Upper lobe of left lung (tissue), 6 donors: ENCODE results near the gene IGHMBP2. TPM values are rescaled to one million over a fixed set of nuclear protein-coding genes. Genes with fewer than 3 reads are reported as not detected.

Experiments used
- ATAC-seq, 2 donors: fragments of 200-7000 bp; cut with Tn5 transposase; one replicate each; pipeline ENCODE4 v1.9.1; 2022; ENCODE audit warnings: mild to moderate bottlenecking in 2 of 2, moderate library complexity in 2 of 2; ENCODE audit not compliant: low FRiP score in 2 of 2
- DNase-seq, 2 donors: peaks; one replicate each; pipeline ENCODE4 v3.0.0-alpha.2; 2019 to 2020
- H3K27ac ChIP-seq, 4 donors: fragments of 200-600 bp; sonication (generic); one replicate each; pipeline ENCODE4 v1.5.1; 2016 to 2019
- H3K27me3 ChIP-seq, 4 donors: fragments of 200-600 bp; sonication (generic); one replicate each; pipeline ENCODE4 v1.5.1; 2017 to 2019
- H3K36me3 ChIP-seq, 4 donors: fragments of 200-600 bp; sonication (generic); one replicate each; pipeline ENCODE4 v1.5.1; 2016 to 2019
- H3K4me1 ChIP-seq, 4 donors: fragments of 200-600 bp; sonication (generic); one replicate each; pipeline ENCODE4 v1.5.1; 2018 to 2019
- H3K4me3 ChIP-seq, 4 donors: fragments of 200-600 bp; sonication (generic); one replicate each; pipeline ENCODE4 v1.5.1; 2017 to 2019; ENCODE audit warnings: mild to moderate bottlenecking in 2 of 4, moderate library complexity in 1 of 4
- H3K9me3 ChIP-seq, 4 donors: fragments of 200-600 bp; sonication (generic); one replicate each; pipeline ENCODE4 v1.5.1; 2018 to 2019
- CTCF ChIP-seq, 6 experiments: fragments of 450-650 bp in 4 of 6; fragments of 200-600 bp in 2 of 6; sonication (generic) in 2 of 6; IDR thresholded peaks; one replicate each; pipeline ENCODE4 v1.5.1; 2016 to 2019; ENCODE audit warnings: antibody characterized with exemption in 6 of 6
- EP300 ChIP-seq, 4 donors: sonication (generic); formaldehyde crosslinking; IDR thresholded peaks; one replicate each; pipeline ENCODE4 v1.5.1; 2017; ENCODE audit warnings: antibody characterized with exemption in 4 of 4, control low read depth in 2 of 4
- POLR2A ChIP-seq, 4 donors: fragments of 450-650 bp; IDR thresholded peaks; one replicate each; pipeline ENCODE4 v1.5.1; 2016 to 2017; ENCODE audit warnings: antibody characterized with exemption in 4 of 4, mild to moderate bottlenecking in 2 of 4
- POLR2AphosphoS5 ChIP-seq, 2 donors: sonication (generic); formaldehyde crosslinking; IDR thresholded peaks; one replicate each; pipeline ENCODE4 v1.5.1; 2017; ENCODE audit warnings: antibody characterized with exemption in 2 of 2
- WGBS, 2 donors: methylation state at CpG; one replicate each; pipeline ENCODE4 v1.1.5; 2017 to 2018; 5-methylcytosine and 5-hydroxymethylcytosine counted together
- total RNA-seq, 6 donors: library from RNA; depleted of rRNA in 4 of 6; stranded (reverse); fragments of >200 nt in 4 of 6; gene quantifications; one replicate each; pipeline versions ENCODE4 v1.1.0 to v1.2.1, GENCODE V29; 2016 to 2021
- donor health status: DM: no; HTN: no; CAD: no; lungs with moderate emphysema.
- donor health status: DM: no; HTN: yes; CAD: no; lungs with severe emphysema.

IGHMBP2 gene
- total RNA-seq, 6 donors from 2014 or later, result 11.7 to 84.9 (median 18.9) TPM

- ATAC-seq (no peak), DNase-seq (no peak)
- Histone ChIP-seq H3K4me3 (no peak overlapping the region), H3K36me3 (peaks cover 9 to 51% (median 46%) of the 10 kb centered on the region in 4 donors), H3K27me3 (no peaks in the 10 kb centered on the region), H3K9me3 (no peaks in the 10 kb centered on the region), H3K27ac (no peak overlapping the region), H3K4me1 (no peaks in the 10 kb centered on the region)
- WGBS, 2 donors, result 88 to 96% methylated on average over 20 of the region's 20 CpGs
- TF ChIP-seq EP300 (IDR thresholded peaks at IDR 0.05), result no peak
- TF ChIP-seq POLR2AphosphoS5 (IDR thresholded peaks at IDR 0.05), result no peak
- no peak for TF ChIP-seq POLR2A (IDR thresholded peaks at IDR 0.05)
Measured at GRCh38 chr11:68940651-68941323, 37.1 kb downstream of the IGHMBP2 start.

- peak in 1 of 2 donors; percentile 57 for DNase-seq
- no peaks in the 10 kb centered on the region for H3K27me3 ChIP-seq
- no peak for ATAC-seq
Measured at GRCh38 chr11:68941324-68942094, 37.8 kb downstream of the IGHMBP2 start.

GRCh38 chr11:68942095-68942620 lies 38.5 kb downstream of the IGHMBP2 start:
- no peaks in the 10 kb centered on the region for H3K9me3 ChIP-seq
- H3K36me3 ChIP-seq, result peaks cover 0 to 37% (median 33%) of the 10 kb centered on the region in 4 donors
- WGBS, 2 donors, result 67 to 88% methylated on average over 6 to 11 of the region's 11 CpGs
- peaks cover 0 to 3% (median 0%) of the 10 kb centered on the region in 4 donors for H3K4me1 ChIP-seq
- DNase-seq, result peak in 1 of 2 donors; percentile 50
- ATAC-seq, result no peak
- no peaks in the 10 kb centered on the region for H3K27me3 ChIP-seq
- no peak for TF ChIP-seq POLR2AphosphoS5 (IDR thresholded peaks at IDR 0.05)
- H3K4me3 ChIP-seq, result no peak overlapping the region
- peak overlapping the region in 1 of 4 donors; percentile 13 for H3K27ac ChIP-seq

More at GRCh38 chr11:68941324-68942094, 37.8 kb downstream of the IGHMBP2 start:
- Histone ChIP-seq H3K9me3 (no peaks in the 10 kb centered on the region), H3K4me3 (no peak overlapping the region), H3K4me1 (no peaks in the 10 kb centered on the region), H3K27ac (no peak overlapping the region), H3K36me3 (peaks cover 6 to 43% (median 39%) of the 10 kb centered on the region in 4 donors)
- 85 to 90% methylated on average over 9 to 18 of the region's 18 CpGs for WGBS, 2 donors
- no peak for TF ChIP-seq POLR2A (IDR thresholded peaks at IDR 0.05)

- Histone ChIP-seq H3K4me3 (no peak overlapping the region), H3K9me3 (no peaks in the 10 kb centered on the region), H3K27ac (peak overlapping the region in 1 of 4 donors; percentile 13), H3K4me1 (peaks cover 0 to 3% (median 0%) of the 10 kb centered on the region in 4 donors), H3K27me3 (no peaks in the 10 kb centered on the region), H3K36me3 (peaks cover 0 to 30% (median 26%) of the 10 kb centered on the region in 4 donors)
- WGBS, 2 donors, result 61 to 68% methylated on average over 5 to 9 of the region's 9 CpGs
- ATAC-seq (peak in 1 of 2 donors; percentile 16), DNase-seq (peak in 1 of 2 donors; percentile 57)
- no peak for TF ChIP-seq CTCF (IDR thresholded peaks at IDR 0.05)
- no peak for TF ChIP-seq POLR2A (IDR thresholded peaks at IDR 0.05)
- no peak for TF ChIP-seq EP300 (IDR thresholded peaks at IDR 0.05)
- no peak for TF ChIP-seq POLR2AphosphoS5 (IDR thresholded peaks at IDR 0.05)
Measured at GRCh38 chr11:68942751-68943271, 39.1 kb downstream of the IGHMBP2 start.

- peaks cover 0 to 3% (median 0%) of the 10 kb centered on the region in 4 donors for H3K4me1 ChIP-seq
- no peaks in the 10 kb centered on the region for H3K27me3 ChIP-seq
- peak in 1 of 2 donors; percentile 79 for ATAC-seq
- no peaks in the 10 kb centered on the region for H3K36me3 ChIP-seq
- H3K4me3 ChIP-seq, result no peak overlapping the region
- TF ChIP-seq POLR2AphosphoS5 (IDR thresholded peaks at IDR 0.05) (no peak), EP300 (IDR thresholded peaks at IDR 0.05) (no peak)
- H3K9me3 ChIP-seq, result no peaks in the 10 kb centered on the region
- DNase-seq, result peak in 1 of 2 donors; percentile 56
- no peak overlapping the region for H3K27ac ChIP-seq
- WGBS, 2 donors, result 65 to 70% methylated on average over 17 to 18 of the region's 18 CpGs
Measured at GRCh38 chr11:68946416-68947090, 42.9 kb downstream of the IGHMBP2 start.

- Histone ChIP-seq H3K4me1 (peaks cover 0 to 3% (median 0%) of the 10 kb centered on the region in 4 donors), H3K27me3 (no peaks in the 10 kb centered on the region), H3K36me3 (no peaks in the 10 kb centered on the region), H3K9me3 (no peaks in the 10 kb centered on the region), H3K27ac (no peak overlapping the region), H3K4me3 (no peak overlapping the region)
- TF ChIP-seq POLR2A (IDR thresholded peaks at IDR 0.05) (no peak), CTCF (IDR thresholded peaks at IDR 0.05) (no peak), POLR2AphosphoS5 (IDR thresholded peaks at IDR 0.05) (no peak), EP300 (IDR thresholded peaks at IDR 0.05) (no peak)
- ATAC-seq, result no peak
- DNase-seq, result no peak
- WGBS, 2 donors, result 79 to 85% methylated on average over 8 to 11 of the region's 11 CpGs
Measured at GRCh38 chr11:68947151-68947550, 43.5 kb downstream of the IGHMBP2 start.
